ENCODE measurements around the gene OXT.
A peak's percentile ranks its signal among the peaks of the same experiment; 100 is the strongest.

OXT gene

DNA sequence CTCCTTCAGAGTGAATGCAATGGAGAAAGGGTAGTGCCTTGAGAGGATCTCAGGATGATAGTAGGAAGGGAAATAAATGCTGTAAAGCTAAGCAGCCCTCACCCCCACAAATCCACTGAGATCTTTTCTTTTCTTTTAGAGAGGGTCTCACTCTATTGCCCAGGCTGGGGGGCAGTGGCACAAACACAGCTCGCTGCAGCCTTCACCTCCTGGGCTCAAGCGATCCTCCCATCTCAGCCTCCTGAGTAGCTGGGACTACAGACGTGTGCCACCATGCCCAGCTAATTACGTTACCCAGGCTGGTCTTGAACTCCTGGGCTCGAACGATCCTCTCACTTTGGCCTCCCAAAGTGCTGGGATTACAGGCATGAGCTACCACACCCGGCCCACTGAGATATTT, 29.1 kb downstream of the OXT start:
- H3K9me3 ChIP-seq (ENCODE audit: insufficient read depth, low read depth, low read length) = no peaks in the 10 kb centered on the region
- H3K27me3 ChIP-seq (ENCODE audit: insufficient read depth, low read length, poor library complexity, severe bottlenecking) = no peaks in the 10 kb centered on the region
- no peaks in the 10 kb centered on the region for H4K20me1 ChIP-seq (ENCODE audit: insufficient read depth, low read length, poor library complexity, severe bottlenecking)
- TF ChIP-seq EZH2phosphoT487 (IDR thresholded peaks at IDR 0.05; ENCODE audit: borderline replicate concordance) = no peak
- TF ChIP-seq, protein P1, sequence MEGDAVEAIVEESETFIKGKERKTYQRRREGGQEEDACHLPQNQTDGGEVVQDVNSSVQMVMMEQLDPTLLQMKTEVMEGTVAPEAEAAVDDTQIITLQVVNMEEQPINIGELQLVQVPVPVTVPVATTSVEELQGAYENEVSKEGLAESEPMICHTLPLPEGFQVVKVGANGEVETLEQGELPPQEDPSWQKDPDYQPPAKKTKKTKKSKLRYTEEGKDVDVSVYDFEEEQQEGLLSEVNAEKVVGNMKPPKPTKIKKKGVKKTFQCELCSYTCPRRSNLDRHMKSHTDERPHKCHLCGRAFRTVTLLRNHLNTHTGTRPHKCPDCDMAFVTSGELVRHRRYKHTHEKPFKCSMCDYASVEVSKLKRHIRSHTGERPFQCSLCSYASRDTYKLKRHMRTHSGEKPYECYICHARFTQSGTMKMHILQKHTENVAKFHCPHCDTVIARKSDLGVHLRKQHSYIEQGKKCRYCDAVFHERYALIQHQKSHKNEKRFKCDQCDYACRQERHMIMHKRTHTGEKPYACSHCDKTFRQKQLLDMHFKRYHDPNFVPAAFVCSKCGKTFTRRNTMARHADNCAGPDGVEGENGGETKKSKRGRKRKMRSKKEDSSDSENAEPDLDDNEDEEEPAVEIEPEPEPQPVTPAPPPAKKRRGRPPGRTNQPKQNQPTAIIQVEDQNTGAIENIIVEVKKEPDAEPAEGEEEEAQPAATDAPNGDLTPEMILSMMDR (conservative IDR thresholded peaks at IDR 0.05; ENCODE audit: low read length) = no peak
- no peak overlapping the region for H3K4me3 ChIP-seq (ENCODE audit: low read length, poor library complexity, severe bottlenecking)
- H2AFZ ChIP-seq (ENCODE audit: low read length) = no peak overlapping the region
- H3K9ac ChIP-seq (ENCODE audit: low read depth, low read length, poor library complexity, severe bottlenecking) = no peak overlapping the region
- H3K9me2 ChIP-seq (replicated peaks; ENCODE audit: low read depth, low read length) = no peaks in the 10 kb centered on the region
- no peaks in the 10 kb centered on the region for H3F3A ChIP-seq (ENCODE audit: low read depth)
- H3K4me2 ChIP-seq (ENCODE audit: low read depth, low read length, poor library complexity, severe bottlenecking) = no peak overlapping the region
- no peaks in the 10 kb centered on the region for H3K79me2 ChIP-seq (ENCODE audit: insufficient read depth, low read length)
- H3K4me1 ChIP-seq (ENCODE audit: insufficient read depth, low read length, poor library complexity, severe bottlenecking) = peaks cover 35% of the 10 kb centered on the region
- H3K36me3 ChIP-seq (ENCODE audit: insufficient read depth, low read length) = no peaks in the 10 kb centered on the region

DNA sequence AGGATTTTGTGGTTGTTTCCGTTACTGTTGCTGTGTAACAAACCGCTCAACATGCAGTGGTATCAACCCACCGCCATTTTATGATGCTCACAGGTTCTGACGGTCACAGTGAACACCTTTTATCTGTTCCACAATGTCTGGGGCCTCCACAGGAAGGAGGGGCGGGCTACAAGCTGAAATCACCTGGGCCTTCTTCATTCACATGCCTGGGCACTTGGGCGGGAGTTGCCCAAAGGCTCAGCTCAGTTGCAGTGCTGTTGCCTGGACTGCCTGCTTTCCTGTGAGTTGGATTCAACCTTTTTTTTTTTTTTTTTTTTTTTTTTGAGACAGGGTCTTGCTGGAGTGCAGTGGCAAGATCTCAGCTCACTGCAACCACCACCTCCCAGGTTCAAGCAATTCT, 29.8 kb downstream of the OXT start:
- H4K20me1 ChIP-seq (ENCODE audit: insufficient read depth, low read length, poor library complexity, severe bottlenecking) = no peaks in the 10 kb centered on the region
- no peaks in the 10 kb centered on the region for H3F3A ChIP-seq (ENCODE audit: low read depth)
- H3K9me2 ChIP-seq (replicated peaks; ENCODE audit: low read depth, low read length) = no peaks in the 10 kb centered on the region
- no peaks in the 10 kb centered on the region for H3K79me2 ChIP-seq (ENCODE audit: insufficient read depth, low read length)
- H3K9me3 ChIP-seq (ENCODE audit: insufficient read depth, low read depth, low read length) = no peaks in the 10 kb centered on the region
- no peak for TF ChIP-seq EZH2phosphoT487 (IDR thresholded peaks at IDR 0.05; ENCODE audit: borderline replicate concordance)
- TF ChIP-seq, protein P1 (conservative IDR thresholded peaks at IDR 0.05; ENCODE audit: low read length) = no peak
- H3K4me3 ChIP-seq (ENCODE audit: low read length, poor library complexity, severe bottlenecking) = no peak overlapping the region
- H2AFZ ChIP-seq (ENCODE audit: low read length) = no peak overlapping the region
- H3K36me3 ChIP-seq (ENCODE audit: insufficient read depth, low read length) = no peaks in the 10 kb centered on the region
- H3K4me2 ChIP-seq (ENCODE audit: low read depth, low read length, poor library complexity, severe bottlenecking) = no peak overlapping the region
- H3K9ac ChIP-seq (ENCODE audit: low read depth, low read length, poor library complexity, severe bottlenecking) = peak overlapping the region; percentile 16
- H3K27me3 ChIP-seq (ENCODE audit: insufficient read depth, low read length, poor library complexity, severe bottlenecking) = no peaks in the 10 kb centered on the region
- H3K4me1 ChIP-seq (ENCODE audit: insufficient read depth, low read length, poor library complexity, severe bottlenecking) = peaks cover 36% of the 10 kb centered on the region

DNA sequence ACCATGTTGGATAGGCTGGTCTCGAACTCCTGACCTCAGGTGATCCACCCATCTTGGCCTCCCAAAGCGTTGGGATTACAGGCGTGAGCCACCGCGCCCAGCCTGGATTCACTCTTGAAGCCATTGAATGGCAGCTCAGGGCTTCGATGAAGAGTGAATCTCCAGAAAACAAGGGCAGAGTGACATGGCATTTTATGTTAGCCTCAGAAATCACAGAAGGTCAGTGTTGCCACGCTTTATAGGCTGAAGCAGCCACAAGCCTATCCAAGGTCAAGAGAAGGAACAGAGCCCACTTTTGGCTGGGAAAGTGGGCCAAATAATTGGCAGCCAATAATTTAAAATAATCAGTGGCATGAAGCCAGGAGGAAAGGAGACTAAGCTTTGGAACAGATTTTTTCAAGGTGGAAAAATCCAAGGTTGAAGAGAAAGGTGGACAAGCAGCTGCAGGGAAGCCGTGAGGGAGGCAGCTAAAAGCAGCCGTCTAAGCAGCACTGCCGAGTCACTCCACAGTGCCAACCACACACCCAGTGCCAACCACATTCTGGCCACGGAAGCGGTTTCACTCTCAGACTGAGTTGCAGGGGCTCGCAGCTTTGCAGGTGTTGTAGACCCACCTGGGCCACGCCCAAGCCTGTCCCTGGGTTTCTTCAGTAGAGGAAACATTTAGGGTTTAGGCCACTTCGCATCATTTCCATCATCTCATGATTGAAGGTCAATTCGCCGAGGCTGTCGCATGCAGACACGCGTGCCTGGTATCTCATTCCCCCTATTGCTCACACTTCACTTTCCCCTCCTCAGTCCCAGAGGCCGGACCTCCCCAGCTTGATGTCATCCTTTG, 30.5 kb downstream of the OXT start:
- H3K9ac ChIP-seq (ENCODE audit: low read depth, low read length, poor library complexity, severe bottlenecking) = peak overlapping the region; percentile 17
- no peak for TF ChIP-seq EZH2phosphoT487 (IDR thresholded peaks at IDR 0.05; ENCODE audit: borderline replicate concordance)
- TF ChIP-seq, protein P1 (conservative IDR thresholded peaks at IDR 0.05; ENCODE audit: low read length) = no peak
- H3K9me3 ChIP-seq (ENCODE audit: insufficient read depth, low read depth, low read length) = no peaks in the 10 kb centered on the region
- H3K79me2 ChIP-seq (ENCODE audit: insufficient read depth, low read length) = no peaks in the 10 kb centered on the region
- H3F3A ChIP-seq (ENCODE audit: low read depth) = no peaks in the 10 kb centered on the region
- H3K4me2 ChIP-seq (ENCODE audit: low read depth, low read length, poor library complexity, severe bottlenecking) = peak overlapping the region; percentile 51
- H3K36me3 ChIP-seq (ENCODE audit: insufficient read depth, low read length) = no peaks in the 10 kb centered on the region
- H3K4me1 ChIP-seq (ENCODE audit: insufficient read depth, low read length, poor library complexity, severe bottlenecking) = peaks cover 43% of the 10 kb centered on the region
- no peaks in the 10 kb centered on the region for H3K9me2 ChIP-seq (replicated peaks; ENCODE audit: low read depth, low read length)
- peak overlapping the region; percentile 15 for H3K4me3 ChIP-seq (ENCODE audit: low read length, poor library complexity, severe bottlenecking)
- H3K27me3 ChIP-seq (ENCODE audit: insufficient read depth, low read length, poor library complexity, severe bottlenecking) = no peaks in the 10 kb centered on the region
- H2AFZ ChIP-seq (ENCODE audit: low read length) = no peak overlapping the region
- no peaks in the 10 kb centered on the region for H4K20me1 ChIP-seq (ENCODE audit: insufficient read depth, low read length, poor library complexity, severe bottlenecking)

Measured in Loucy (cell line).